COLO668 (cell line): ENCODE data around the gene PGR.
"Not testable (repeated sequence)": the region's sequence is repeated elsewhere in the genome, so short reads cannot be mapped to it uniquely, and the experiment has no call there.

Experiments
- DNase-seq: peaks from one replicate; lab custom pipeline; 2025; ENCODE audit not compliant: unreplicated experiment; lab: John Stamatoyannopoulos, UW

Gene PGR

GRCh38 chr11:101082813-101083212 lies 46.8 kb downstream of the PGR start:
- no peak for DNase-seq

DNA sequence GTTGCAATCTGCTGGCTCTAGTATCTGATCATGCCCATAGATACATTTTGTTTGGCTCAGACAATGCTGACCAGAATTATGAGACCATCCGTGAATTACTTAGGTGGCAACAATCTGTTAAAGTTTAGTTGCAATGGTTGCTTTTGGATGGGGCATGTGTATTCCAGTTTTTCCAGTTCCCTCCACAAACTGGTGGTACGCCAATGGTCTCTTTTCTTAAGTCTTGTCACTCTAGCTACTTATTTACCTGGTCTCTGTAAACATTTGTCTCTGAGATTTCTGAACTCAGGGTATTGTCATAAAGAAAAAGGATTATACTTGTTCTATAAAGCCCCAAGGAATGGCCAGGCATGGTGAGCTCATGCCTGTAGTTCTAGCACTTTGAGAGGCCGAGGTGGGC lies 65.9 kb downstream of the PGR start:
- DNase-seq: no peak

GRCh38 chr11:101061606-101062005 lies 68.0 kb downstream of the PGR start:
- DNase-seq: no peak

GRCh38 chr11:101059331-101059730 lies 70.3 kb downstream of the PGR start:
- no peak for DNase-seq

GRCh38 chr11:101053492-101053891 lies 76.1 kb downstream of the PGR start:
- DNase-seq: no peak

DNA sequence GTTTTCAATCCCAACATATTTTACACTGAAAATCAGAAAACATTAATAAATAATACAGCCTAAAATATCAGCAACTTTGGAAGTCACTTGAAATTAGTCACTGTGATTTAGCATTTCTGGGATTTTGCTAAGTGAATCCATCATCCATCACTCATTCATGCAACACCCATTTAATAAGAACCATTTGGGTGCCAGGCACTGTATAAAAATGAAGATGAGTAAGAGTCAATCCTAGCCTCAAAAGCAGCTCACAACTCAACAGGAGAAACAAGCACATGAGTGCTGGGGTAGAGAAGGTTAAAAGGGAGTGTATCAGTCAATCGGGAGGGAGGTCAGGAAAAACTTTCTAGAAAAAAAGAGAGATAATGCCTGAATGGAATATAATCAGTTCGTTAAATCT lies 77.9 kb downstream of the PGR start:
- DNase-seq: no peak

- no peak for DNase-seq
These were observed 79.8 kb downstream of the PGR start for GRCh38 chr11:101049813-101050212.

DNA sequence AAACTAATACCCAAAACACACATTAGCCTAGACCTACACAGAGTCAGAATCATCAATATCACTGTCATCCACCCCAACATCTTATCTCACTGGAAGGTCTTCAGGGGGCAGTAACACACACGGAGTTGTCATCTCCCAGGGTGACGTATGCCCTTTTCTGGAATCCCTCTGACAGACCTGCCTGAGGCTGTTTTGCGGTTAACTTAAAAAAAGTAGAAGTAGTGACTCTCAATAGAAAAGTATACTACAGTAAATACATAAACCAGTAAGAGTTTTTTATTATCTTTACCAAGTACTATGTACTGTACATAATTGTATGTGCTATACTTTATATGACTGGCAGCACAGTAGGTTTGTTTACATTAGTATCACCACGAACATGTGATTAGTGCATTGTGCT lies 80.5 kb downstream of the PGR start:
- DNase-seq: no peak

- no peak for DNase-seq
These were observed 81.1 kb downstream of the PGR start for GRCh38 chr11:101048479-101048878.

DNA sequence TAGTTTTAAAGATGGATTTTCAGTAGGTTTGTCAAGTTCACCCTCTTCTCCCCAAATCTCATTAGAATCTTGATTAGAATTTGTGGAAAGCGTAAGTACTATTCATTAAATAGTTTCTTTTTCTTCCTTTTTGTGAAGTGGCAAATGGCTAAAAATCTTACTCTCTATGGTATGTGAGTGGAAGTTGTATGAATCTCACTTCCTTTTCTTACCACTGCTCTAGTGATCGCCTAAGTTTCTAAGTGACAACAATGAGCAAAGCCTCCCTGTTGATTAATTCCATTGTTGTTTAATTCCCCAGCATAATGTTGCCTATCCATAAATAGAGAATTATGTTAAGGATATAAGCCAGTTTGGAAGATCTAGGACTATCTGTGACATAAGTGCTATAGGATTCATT lies 82.7 kb downstream of the PGR start:
- no peak for DNase-seq

DNA sequence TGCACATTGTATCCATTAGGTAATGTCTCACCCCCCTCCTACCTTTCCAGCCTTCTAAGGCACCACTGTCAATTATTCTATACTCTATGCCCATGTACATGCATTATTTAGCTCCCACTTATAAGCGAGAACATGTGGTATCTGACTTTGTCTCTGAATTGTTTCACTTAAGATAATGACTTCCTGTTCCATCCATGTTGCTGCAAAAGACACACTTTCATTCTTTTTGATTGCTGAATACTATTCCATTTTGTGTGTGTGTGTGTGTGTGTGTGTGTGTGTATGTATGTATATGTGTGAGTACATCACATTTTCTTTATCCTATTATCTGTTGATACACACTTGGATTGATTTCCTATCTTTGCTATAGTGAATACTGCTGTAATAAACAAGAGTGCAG lies 84.2 kb downstream of the PGR start:
- no peak for DNase-seq

DNA sequence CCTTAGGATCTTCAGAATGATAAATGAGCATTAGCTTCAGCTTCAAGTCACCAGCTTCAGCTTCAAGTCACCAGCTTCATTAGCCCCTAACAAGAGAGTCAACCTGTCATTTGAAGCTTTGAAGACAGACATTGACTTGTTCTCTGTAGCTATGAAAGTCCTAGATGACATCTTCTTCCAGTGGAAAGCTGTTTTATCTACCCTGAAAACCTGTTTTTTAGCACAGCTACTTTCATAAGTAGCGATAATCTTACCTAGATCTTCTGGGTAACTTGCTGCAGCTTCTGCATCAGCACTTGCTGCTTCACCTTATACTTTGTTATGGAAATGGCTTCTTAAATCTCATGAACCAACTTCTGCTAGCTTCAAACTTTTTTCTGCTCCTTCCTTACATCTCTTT lies 85.7 kb downstream of the PGR start:
- DNase-seq: no peak

GRCh38 chr11:101035872-101036271 lies 93.7 kb downstream of the PGR start:
- no peak for DNase-seq

GRCh38 chr11:101034076-101034475 lies 95.5 kb downstream of the PGR start:
- DNase-seq: no peak

GRCh38 chr11:101032991-101033390 lies 96.6 kb downstream of the PGR start:
- DNase-seq: no peak

GRCh38 chr11:101031713-101032112 lies 97.9 kb downstream of the PGR start:
- DNase-seq: no peak

GRCh38 chr11:101030692-101031091 lies 98.9 kb downstream of the PGR start:
- DNase-seq: no peak

DNA sequence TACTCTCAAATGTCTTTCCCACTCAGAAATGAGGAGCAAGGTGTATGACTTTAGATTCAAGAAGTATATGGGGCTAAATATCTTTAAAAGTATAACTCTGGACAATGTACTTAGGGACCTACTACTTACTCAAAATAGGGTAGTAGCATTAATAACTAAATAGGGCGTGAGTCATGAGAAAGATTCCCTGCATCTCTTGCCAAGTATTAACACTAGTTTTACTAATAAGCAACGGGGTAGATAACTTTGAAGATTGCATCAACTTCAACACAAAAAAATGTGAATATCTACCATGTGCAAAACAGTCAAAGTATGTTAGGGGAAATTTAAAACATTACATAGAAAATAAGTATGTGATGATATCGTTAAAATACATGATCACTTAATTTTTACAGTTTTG lies 99.6 kb downstream of the PGR start:
- no peak for DNase-seq

GRCh38 chr11:101028644-101029043 lies 101.0 kb downstream of the PGR start:
- no peak for DNase-seq

DNA sequence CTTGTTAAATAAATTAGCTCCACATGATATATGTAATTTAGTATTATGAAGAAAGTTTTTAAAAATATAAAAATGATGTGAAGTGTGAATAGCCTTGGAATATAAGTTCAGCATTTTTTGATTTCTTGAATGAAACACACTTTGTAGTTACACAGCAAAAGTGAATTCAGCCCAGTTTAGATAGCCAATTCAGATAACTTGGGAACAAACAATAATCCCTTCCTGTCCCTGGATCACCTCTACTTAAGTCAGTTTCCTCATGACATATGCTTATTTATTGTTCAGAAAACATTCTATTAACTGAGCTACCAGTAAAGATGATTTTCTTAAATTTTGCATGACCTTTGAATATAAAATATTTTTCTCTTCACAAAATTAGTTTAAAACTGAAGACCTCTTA lies 107.4 kb downstream of the PGR start:
- no peak for DNase-seq

GRCh38 chr11:101019870-101020269 lies 109.7 kb downstream of the PGR start:
- DNase-seq: no peak

DNA sequence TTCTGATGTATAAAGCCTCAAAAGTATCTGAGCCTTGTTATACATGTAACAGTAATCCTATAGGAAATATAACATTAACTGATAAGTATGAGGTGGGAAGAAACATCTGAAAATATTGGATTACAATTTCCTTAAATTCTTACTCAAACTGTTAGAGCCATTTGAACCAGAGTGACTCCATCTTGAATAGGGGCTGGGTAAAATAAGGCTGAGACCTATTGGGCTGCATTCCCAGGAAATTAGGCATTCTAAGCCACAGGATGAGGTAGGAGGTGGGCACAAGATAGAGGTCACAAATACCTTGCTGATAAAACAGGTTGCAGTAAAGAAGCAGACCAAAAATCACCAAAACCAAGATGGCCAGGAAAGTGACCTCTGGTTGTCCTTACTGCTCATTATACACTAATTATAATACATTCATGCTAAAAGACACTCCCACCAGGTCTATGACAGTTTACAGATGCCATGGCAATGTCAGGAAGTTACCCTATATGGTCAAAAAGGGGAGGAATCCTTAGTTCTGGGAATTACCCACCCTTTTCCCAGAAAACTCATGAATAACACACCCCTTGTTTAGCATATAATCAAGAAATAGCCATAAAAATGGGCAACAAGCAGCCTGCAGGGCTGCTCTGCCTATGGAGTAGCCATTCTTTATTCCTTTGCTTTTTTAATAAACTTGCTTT lies 114.9 kb downstream of the PGR start:
- DNase-seq: no peak

DNA sequence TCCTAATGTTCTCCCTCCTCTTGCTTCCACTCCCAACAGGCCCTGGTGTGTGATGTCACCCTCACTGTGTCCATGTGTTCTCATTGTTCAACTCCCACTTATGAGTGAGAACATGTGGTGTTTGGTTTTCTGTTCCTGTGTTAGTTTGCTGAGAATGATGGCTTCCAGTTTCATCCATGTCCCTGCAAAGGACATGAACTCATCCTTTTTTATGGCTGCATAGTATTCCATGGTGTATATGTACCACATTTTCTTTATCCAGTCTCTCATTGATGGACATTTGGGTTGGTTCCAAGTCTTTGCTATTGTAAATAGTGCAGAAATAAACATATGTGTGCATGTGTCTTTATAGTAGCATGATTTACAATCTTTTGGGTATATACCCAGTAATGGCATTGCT lies 115.9 kb downstream of the PGR start:
- not testable (repeated sequence) for DNase-seq

DNA sequence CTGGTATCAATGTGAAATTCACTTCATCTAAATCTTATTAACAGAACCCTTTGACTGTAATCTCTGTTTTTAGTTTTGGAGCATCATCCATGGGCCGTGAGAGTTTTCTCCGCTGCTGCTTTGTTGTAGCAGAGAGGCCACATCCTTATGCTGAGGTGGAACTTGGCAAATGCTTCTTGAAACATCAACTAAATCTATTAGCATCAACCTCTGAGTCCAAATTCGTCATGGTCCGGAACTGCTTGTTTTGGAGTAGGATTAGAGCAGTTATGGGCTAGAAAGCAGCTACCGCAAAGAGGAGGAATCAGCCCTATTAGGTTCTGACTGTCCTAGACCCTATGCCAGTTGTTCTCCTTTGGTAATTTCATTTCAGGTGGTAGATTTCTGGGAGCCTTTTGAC lies 117.7 kb downstream of the PGR start:
- no peak for DNase-seq
